Activated CD8-positive, alpha-beta T cell treated with anti-CD3 and anti-CD28 coated beads for 36 hours (primary cell): ENCODE data around the gene FAF1. TPM values are rescaled to one million over a fixed set of nuclear protein-coding genes. Genes with fewer than 3 reads are reported as not detected.

ENCODE experiments used
- ATAC-seq: fragments of 200-7000 bp; cut with Tn5 transposase; one replicate; pipeline ENCODE4 v1.10.0; 2021; ENCODE audit warnings: mild to moderate bottlenecking, moderate library complexity
- CTCF ChIA-PET: fragments of 350-600 bp; sonication (Branson Sonifier 250); formaldehyde crosslinking; loops from one replicate; lab custom pipeline; 2021; ENCODE audit warnings: antibody characterized with exemption; lab: Charles Lee
- POLR2A ChIA-PET: fragments of 350-600 bp; sonication (Branson Sonifier 250); formaldehyde crosslinking; loops from one replicate; lab custom pipeline; 2021; ENCODE audit warnings: antibody characterized with exemption; lab: Charles Lee
- DNase-seq: peaks from one replicate; pipeline ENCODE4 v3.0.0-alpha.2; 2020
- H3K27ac Mint-ChIP-seq: one replicate; pipeline ENCODE4 v1.8.0; 2021; ENCODE audit warnings: mild to moderate bottlenecking, mixed read lengths
- H3K27me3 Mint-ChIP-seq: one replicate; pipeline ENCODE4 v1.8.0; 2021; ENCODE audit warnings: mixed read lengths
- H3K36me3 Mint-ChIP-seq: one replicate; pipeline ENCODE4 v1.8.0; 2021; ENCODE audit warnings: low read depth, mixed read lengths
- H3K4me1 Mint-ChIP-seq: one replicate; pipeline ENCODE4 v1.8.0; 2021; ENCODE audit warnings: low read depth, mixed read lengths
- H3K4me3 Mint-ChIP-seq: one replicate; pipeline ENCODE4 v1.8.0; 2021; ENCODE audit warnings: mild to moderate bottlenecking, moderate library complexity, mixed read lengths
- H3K9me3 Mint-ChIP-seq: one replicate; pipeline ENCODE4 v1.8.0; 2021; ENCODE audit warnings: mixed read lengths
- intact Hi-C: fragments of 100-400 bp; cut with micrococcal nuclease; formaldehyde crosslinking; loops from one replicate; pipeline ENCODE4 v1.10.0; 2022
- total RNA-seq, 2 experiments: library from RNA; stranded (reverse); gene quantifications; one replicate each; pipeline ENCODE4 v1.2.3, GENCODE V29; 2021
- TF ChIP-seq, protein P1 (sequence below): fragments of 200-600 bp; IDR thresholded peaks from one replicate; pipeline ENCODE4 v1.8.0; 2022; ENCODE audit warnings: antibody characterized with exemption, mild to moderate bottlenecking

Gene FAF1
- total RNA-seq, 2 experiments from 2014 or later, result 82.2 to 87.0 TPM

- TF ChIP-seq, protein P1, sequence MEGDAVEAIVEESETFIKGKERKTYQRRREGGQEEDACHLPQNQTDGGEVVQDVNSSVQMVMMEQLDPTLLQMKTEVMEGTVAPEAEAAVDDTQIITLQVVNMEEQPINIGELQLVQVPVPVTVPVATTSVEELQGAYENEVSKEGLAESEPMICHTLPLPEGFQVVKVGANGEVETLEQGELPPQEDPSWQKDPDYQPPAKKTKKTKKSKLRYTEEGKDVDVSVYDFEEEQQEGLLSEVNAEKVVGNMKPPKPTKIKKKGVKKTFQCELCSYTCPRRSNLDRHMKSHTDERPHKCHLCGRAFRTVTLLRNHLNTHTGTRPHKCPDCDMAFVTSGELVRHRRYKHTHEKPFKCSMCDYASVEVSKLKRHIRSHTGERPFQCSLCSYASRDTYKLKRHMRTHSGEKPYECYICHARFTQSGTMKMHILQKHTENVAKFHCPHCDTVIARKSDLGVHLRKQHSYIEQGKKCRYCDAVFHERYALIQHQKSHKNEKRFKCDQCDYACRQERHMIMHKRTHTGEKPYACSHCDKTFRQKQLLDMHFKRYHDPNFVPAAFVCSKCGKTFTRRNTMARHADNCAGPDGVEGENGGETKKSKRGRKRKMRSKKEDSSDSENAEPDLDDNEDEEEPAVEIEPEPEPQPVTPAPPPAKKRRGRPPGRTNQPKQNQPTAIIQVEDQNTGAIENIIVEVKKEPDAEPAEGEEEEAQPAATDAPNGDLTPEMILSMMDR, result no peak
- POLR2A ChIA-PET, result no interaction called here
- DNase-seq, result no peak
- ATAC-seq, result no peak
- H3K27ac Mint-ChIP-seq, result no peak overlapping the region
- H3K4me3 Mint-ChIP-seq, result no peak overlapping the region
- intact Hi-C loops, result loop anchor here (2.0 kb wide), 1 partner anchor 235 kb away; no protein-coding TSS in a partner anchor
- H3K4me1 Mint-ChIP-seq, result no peaks in the 10 kb centered on the region
- H3K9me3 Mint-ChIP-seq, result no peaks in the 10 kb centered on the region
- H3K36me3 Mint-ChIP-seq, result no peaks in the 10 kb centered on the region
- no peaks in the 10 kb centered on the region for H3K27me3 Mint-ChIP-seq
- CTCF ChIA-PET, result interaction anchor here (1.0 to 3.1 kb wide), 4 partner anchors 15 to 231 kb away, joined by 3 to 9 read pairs (median 4); no protein-coding TSS in a partner anchor
Observed at GRCh38 chr1:50603274-50604271, 356.5 kb downstream of the FAF1 start.

DNA sequence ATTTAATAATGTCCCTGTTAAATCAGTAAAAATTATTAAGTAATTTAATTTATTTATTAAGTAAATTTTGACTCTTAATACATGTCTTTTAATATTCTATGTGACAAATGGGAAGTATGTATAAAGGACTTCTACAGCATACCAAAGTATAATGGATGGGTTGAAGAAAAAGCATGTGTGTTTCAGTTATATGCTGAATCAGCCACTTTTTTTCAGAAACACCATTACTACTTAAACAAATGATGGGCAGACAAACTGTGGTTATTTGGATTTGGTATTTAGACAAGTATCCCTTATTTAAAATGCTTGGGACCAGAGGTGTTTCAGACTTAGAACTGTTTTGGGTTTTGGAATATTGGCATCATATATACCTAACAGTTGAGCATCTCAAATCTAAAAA, 360.5 kb downstream of the FAF1 start:
- Mint-ChIP-seq H3K27ac (no peak overlapping the region), H3K4me3 (no peak overlapping the region), H3K27me3 (no peaks in the 10 kb centered on the region), H3K36me3 (peaks cover 10% of the 10 kb centered on the region), H3K4me1 (no peaks in the 10 kb centered on the region), H3K9me3 (no peaks in the 10 kb centered on the region)
- no peak for DNase-seq
- no peak for ATAC-seq
- TF ChIP-seq, protein P1, result no peak
- ChIA-PET POLR2A (no interaction called here), CTCF (no interaction called here)
- intact Hi-C loops, result no loop called here

DNA sequence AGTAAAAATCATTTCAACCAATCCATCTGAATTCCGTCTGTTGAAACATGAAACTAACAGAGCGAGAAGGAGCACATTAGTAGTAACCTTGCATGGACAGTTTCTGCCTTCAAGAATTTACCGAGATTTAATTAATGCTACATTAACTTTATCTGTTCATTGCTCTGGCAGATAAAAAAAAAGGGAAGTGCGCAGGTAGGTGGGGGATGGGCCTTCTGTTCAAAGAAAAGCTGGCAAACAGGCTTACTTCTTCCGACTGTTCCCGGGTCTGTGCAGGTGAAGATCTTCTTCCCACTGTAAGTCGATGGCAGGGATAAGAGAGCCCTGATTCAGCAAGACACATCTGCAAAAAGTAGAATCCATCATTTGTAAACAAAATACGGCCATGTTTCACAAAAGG, 364.2 kb downstream of the FAF1 start:
- Mint-ChIP-seq H3K27me3 (no peaks in the 10 kb centered on the region), H3K9me3 (no peaks in the 10 kb centered on the region), H3K4me3 (no peak overlapping the region), H3K27ac (no peak overlapping the region), H3K4me1 (no peaks in the 10 kb centered on the region), H3K36me3 (peaks cover 27% of the 10 kb centered on the region)
- ChIA-PET POLR2A (no interaction called here), CTCF (no interaction called here)
- TF ChIP-seq, protein P1, result no peak
- DNase-seq, result no peak
- intact Hi-C loops, result no loop called here
- no peak for ATAC-seq

DNA sequence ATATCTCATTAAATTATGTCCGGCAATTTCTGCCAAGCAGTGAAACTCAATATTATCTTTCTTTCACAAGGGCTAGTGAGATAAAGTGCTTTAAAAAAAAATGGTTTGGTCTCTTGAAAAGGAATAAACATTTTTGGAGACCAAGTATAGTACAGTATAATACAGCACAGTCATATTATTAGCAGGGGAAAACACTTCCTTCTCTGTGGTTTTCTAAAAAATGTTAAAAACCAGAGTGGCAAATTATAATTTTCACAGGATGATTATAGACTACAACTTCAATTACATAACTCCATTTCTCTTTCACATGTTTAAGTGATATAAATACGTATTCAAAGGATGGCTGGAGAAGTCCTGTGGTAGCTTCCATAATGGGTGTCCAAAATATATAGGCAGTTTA, 366.6 kb downstream of the FAF1 start:
- Mint-ChIP-seq H3K27me3 (no peaks in the 10 kb centered on the region), H3K36me3 (peaks cover 33% of the 10 kb centered on the region), H3K9me3 (no peaks in the 10 kb centered on the region), H3K4me3 (no peak overlapping the region), H3K27ac (no peak overlapping the region), H3K4me1 (no peaks in the 10 kb centered on the region)
- ChIA-PET POLR2A (no interaction called here), CTCF (interaction anchor here (0.6 kb wide), 1 partner anchor 668 kb away, joined by 3 read pairs; no protein-coding TSS in a partner anchor)
- ATAC-seq, result no peak
- intact Hi-C loops, result no loop called here
- TF ChIP-seq, protein P1, result no peak
- no peak for DNase-seq

DNA sequence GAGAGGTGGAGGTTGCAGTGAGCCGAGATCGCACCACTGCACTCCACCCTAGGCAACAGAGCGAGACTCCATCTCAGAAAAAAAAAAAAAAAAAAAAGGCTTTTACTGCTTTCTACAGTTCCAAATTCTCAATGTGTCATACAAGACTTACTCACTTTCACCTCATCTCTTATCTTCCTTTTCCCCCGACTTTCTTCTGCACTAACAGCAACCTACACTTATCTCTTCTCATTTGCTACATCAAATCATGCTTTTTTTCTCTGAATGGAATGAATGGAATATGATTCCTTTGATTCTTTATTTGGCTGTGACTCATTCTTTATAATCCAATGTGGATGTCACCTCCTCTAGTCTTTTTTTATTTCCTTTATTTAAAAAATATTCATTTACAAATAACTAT, 368.5 kb downstream of the FAF1 start:
- H3K4me1 Mint-ChIP-seq, result no peaks in the 10 kb centered on the region
- ATAC-seq, result no peak
- TF ChIP-seq, protein P1, result no peak
- H3K4me3 Mint-ChIP-seq, result no peak overlapping the region
- no peak overlapping the region for H3K27ac Mint-ChIP-seq
- CTCF ChIA-PET, result no interaction called here
- POLR2A ChIA-PET, result no interaction called here
- H3K27me3 Mint-ChIP-seq, result no peaks in the 10 kb centered on the region
- no peaks in the 10 kb centered on the region for H3K9me3 Mint-ChIP-seq
- H3K36me3 Mint-ChIP-seq, result peaks cover 36% of the 10 kb centered on the region
- intact Hi-C loops, result no loop called here
- no peak for DNase-seq
